ENCODE measurements around the gene PRKCB. TPM values are rescaled to one million over a fixed set of nuclear protein-coding genes. Genes with fewer than 3 reads are reported as not detected.

PRKCB gene
- total RNA-seq, 6 donors from 2014 or later, result 9.6 to 28.0 (median 13.9) TPM

GRCh38 chr16:23889189-23889588 is 53.4 kb downstream of the PRKCB start:
- ATAC-seq (ENCODE audit: low FRiP score in 2 of 2) (no peak), DNase-seq (no peak)
- no peaks in the 10 kb centered on the region for H3K4me1 ChIP-seq
- 85 to 90% methylated on average over 2 of the region's 2 CpGs for WGBS, 2 donors
- H3K4me3 ChIP-seq, result no peak overlapping the region
- H3K27ac ChIP-seq, result no peak overlapping the region
- no peaks in the 10 kb centered on the region for H3K36me3 ChIP-seq
- no peaks in the 10 kb centered on the region for H3K27me3 ChIP-seq
- H3K9me3 ChIP-seq, result no peaks in the 10 kb centered on the region
- TF ChIP-seq POLR2A (IDR thresholded peaks at IDR 0.05) (no peak), EP300 (IDR thresholded peaks at IDR 0.05) (no peak), CTCF (IDR thresholded peaks at IDR 0.05) (no peak), POLR2AphosphoS5 (IDR thresholded peaks at IDR 0.05) (no peak)

GRCh38 chr16:23893986-23894385 is 58.2 kb downstream of the PRKCB start:
- DNase-seq, result no peak
- H3K4me3 ChIP-seq, result no peak overlapping the region
- H3K27ac ChIP-seq, result no peak overlapping the region
- no peak for ATAC-seq (ENCODE audit: low FRiP score in 2 of 2)
- TF ChIP-seq POLR2AphosphoS5 (IDR thresholded peaks at IDR 0.05) (no peak), POLR2A (IDR thresholded peaks at IDR 0.05) (no peak), EP300 (IDR thresholded peaks at IDR 0.05) (no peak), CTCF (IDR thresholded peaks at IDR 0.05) (no peak)
- no peaks in the 10 kb centered on the region for H3K9me3 ChIP-seq
- 70 to 100% methylated on average over 1 of the region's 1 CpG for WGBS, 2 donors
- H3K27me3 ChIP-seq, result no peaks in the 10 kb centered on the region
- H3K4me1 ChIP-seq, result no peaks in the 10 kb centered on the region
- H3K36me3 ChIP-seq, result no peaks in the 10 kb centered on the region

GRCh38 chr16:23895052-23895451 is 59.3 kb downstream of the PRKCB start:
- DNase-seq (no peak), ATAC-seq (ENCODE audit: low FRiP score in 2 of 2) (no peak)
- Histone ChIP-seq H3K27ac (no peak overlapping the region), H3K4me3 (no peak overlapping the region), H3K27me3 (no peaks in the 10 kb centered on the region), H3K9me3 (no peaks in the 10 kb centered on the region), H3K4me1 (no peaks in the 10 kb centered on the region), H3K36me3 (no peaks in the 10 kb centered on the region)
- TF ChIP-seq POLR2A (IDR thresholded peaks at IDR 0.05) (no peak), CTCF (IDR thresholded peaks at IDR 0.05) (no peak), EP300 (IDR thresholded peaks at IDR 0.05) (no peak), POLR2AphosphoS5 (IDR thresholded peaks at IDR 0.05) (no peak)

- Histone ChIP-seq H3K4me3 (no peak overlapping the region), H3K4me1 (peaks cover 0 to 6% (median 0%) of the 10 kb centered on the region in 4 donors), H3K27ac (no peak overlapping the region), H3K36me3 (no peaks in the 10 kb centered on the region), H3K9me3 (no peaks in the 10 kb centered on the region), H3K27me3 (no peaks in the 10 kb centered on the region)
- no peak for ATAC-seq (ENCODE audit: low FRiP score in 2 of 2)
- no peak for DNase-seq
- TF ChIP-seq EP300 (IDR thresholded peaks at IDR 0.05) (no peak), CTCF (IDR thresholded peaks at IDR 0.05) (no peak), POLR2A (IDR thresholded peaks at IDR 0.05) (no peak), POLR2AphosphoS5 (IDR thresholded peaks at IDR 0.05) (no peak)
- WGBS, 2 donors, result 45 to 46% methylated on average over 6 of the region's 6 CpGs
Measured at GRCh38 chr16:23896832-23897821, 61.3 kb downstream of the PRKCB start.

Measured in upper lobe of left lung (tissue), 6 donors.